K562 (cell line): ENCODE results near the gene CAPZB. TPM values are rescaled to one million over a fixed set of nuclear protein-coding genes. Genes with fewer than 3 reads are reported as not detected.

Source experiments
- BCOR ChIP-seq: fragments of 450-650 bp; IDR thresholded peaks from 2 replicates; pipeline ENCODE4 v1.6.1; 2016
- DACH1 ChIP-seq: fragments of 450-650 bp; IDR thresholded peaks from 2 replicates; pipeline ENCODE4 v1.6.1; 2018; ENCODE audit not compliant: partially characterized antibody
- E2F4 ChIP-seq: sonication (generic); formaldehyde crosslinking; IDR thresholded peaks from 2 replicates; pipeline ENCODE4 v1.8.0; 2022; ENCODE audit warnings: mild to moderate bottlenecking, low read depth, missing genetic modification reagents
- EGR1 ChIP-seq: fragments of 450-650 bp; conservative IDR thresholded peaks from 2 replicates; pipeline ENCODE4 v1.6.1; 2017; ENCODE audit warnings: mild to moderate bottlenecking
- GATAD2A ChIP-seq: fragments of 450-650 bp; IDR thresholded peaks from 2 replicates; pipeline ENCODE4 v1.6.1; 2017
- HSF4 ChIP-seq: fragments of 250-450 bp; sonication (Bioruptor Pico); IDR thresholded peaks from 2 replicates; pipeline ENCODE4 v2.1.2; 2022; ENCODE audit warnings: mild to moderate bottlenecking, moderate library complexity, borderline replicate concordance
- KDM1A ChIP-seq, 2 experiments: fragments of 450-650 bp; IDR thresholded peaks; 2 replicates each; pipeline ENCODE4 v1.6.1; 2016; ENCODE audit warnings: mild to moderate bottlenecking in 2 of 2
- MYC ChIP-seq, 2 experiments: fragments of 250-450 bp in 1 of 2; sonication (Bioruptor Pico) in 1 of 2; IDR thresholded peaks; 2 replicates each; pipeline versions ENCODE4 v1.5.1 to v1.6.1; 2012 to 2021; ENCODE audit warnings: low read depth in 2 of 2, borderline replicate concordance in 1 of 2, improper control_type of control experiment in 1 of 2, low read length in 1 of 2, mild to moderate bottlenecking in 1 of 2, moderate library complexity in 1 of 2
- PTBP1 ChIP-seq: fragments of 200-400 bp; formaldehyde crosslinking; IDR thresholded peaks from 2 replicates; pipeline ENCODE4 v1.6.1; 2017; ENCODE audit warnings: low read depth, low read length
- SMARCA5 ChIP-seq: fragments of 450-650 bp; IDR thresholded peaks from 2 replicates; pipeline ENCODE4 v1.6.1; 2016
- SPI1 ChIP-seq: IDR thresholded peaks from 2 replicates; pipeline ENCODE4 v1.6.1; 2011; ENCODE audit warnings: low read depth, low read length, control low read depth, borderline replicate concordance
- ZBTB33 ChIP-seq: sonication (generic); formaldehyde crosslinking; IDR thresholded peaks from 2 replicates; pipeline ENCODE4 v1.8.1; 2023; ENCODE audit warnings: mild to moderate bottlenecking, missing genetic modification reagents
- ZNF311 ChIP-seq: fragments of 250-450 bp; sonication (Bioruptor Pico); IDR thresholded peaks from 2 replicates; pipeline ENCODE4 v1.4.0; 2020; ENCODE audit warnings: mild to moderate bottlenecking, moderate library complexity
- polyA plus RNA-seq, 8 experiments: library from polyadenylated mRNA; depleted of rRNA in 4 of 8; stranded (reverse) in 5 of 8; unstranded in 3 of 8; fragments of >200 nt; fragmentation: Nextera tagmentation in 2 of 8; fragmentation: Illumina TruSeq in 1 of 8; extraction: Ambion mirVana in 2 of 8; extraction: Trizol in 1 of 8; gene quantifications; 2 replicates each; pipeline versions ENCODE4 v1.2.1 to v1.2.3, GENCODE V29; 2011 to 2014; ENCODE audit warnings: inconsistent platforms in 1 of 8, missing spikeins in 1 of 8
- total RNA-seq, 7 experiments: library from RNA; depleted of rRNA in 6 of 7; stranded (reverse); fragments of >200 nt in 6 of 7; fragmentation: Illumina TruSeq in 2 of 7; extraction: Trizol in 2 of 7; gene quantifications; 2 replicates each; pipeline versions ENCODE4 v1.2.1 to v1.2.3, GENCODE V29; 2011 to 2021; ENCODE audit warnings: low replicate concordance in 1 of 7
- TF ChIP-seq, protein P1 (sequence below): fragments of 250-450 bp; sonication (Bioruptor Pico); IDR thresholded peaks from 2 replicates; pipeline ENCODE4 v1.8.0; 2022; ENCODE audit warnings: inconsistent platforms

CAPZB gene
- total and polyA plus RNA-seq, 9 of the 15 experiments (the other 6 are each of a cell fraction or from before 2014, with no cell fraction given) = 57.6 to 297 (median 125) TPM

DNA sequence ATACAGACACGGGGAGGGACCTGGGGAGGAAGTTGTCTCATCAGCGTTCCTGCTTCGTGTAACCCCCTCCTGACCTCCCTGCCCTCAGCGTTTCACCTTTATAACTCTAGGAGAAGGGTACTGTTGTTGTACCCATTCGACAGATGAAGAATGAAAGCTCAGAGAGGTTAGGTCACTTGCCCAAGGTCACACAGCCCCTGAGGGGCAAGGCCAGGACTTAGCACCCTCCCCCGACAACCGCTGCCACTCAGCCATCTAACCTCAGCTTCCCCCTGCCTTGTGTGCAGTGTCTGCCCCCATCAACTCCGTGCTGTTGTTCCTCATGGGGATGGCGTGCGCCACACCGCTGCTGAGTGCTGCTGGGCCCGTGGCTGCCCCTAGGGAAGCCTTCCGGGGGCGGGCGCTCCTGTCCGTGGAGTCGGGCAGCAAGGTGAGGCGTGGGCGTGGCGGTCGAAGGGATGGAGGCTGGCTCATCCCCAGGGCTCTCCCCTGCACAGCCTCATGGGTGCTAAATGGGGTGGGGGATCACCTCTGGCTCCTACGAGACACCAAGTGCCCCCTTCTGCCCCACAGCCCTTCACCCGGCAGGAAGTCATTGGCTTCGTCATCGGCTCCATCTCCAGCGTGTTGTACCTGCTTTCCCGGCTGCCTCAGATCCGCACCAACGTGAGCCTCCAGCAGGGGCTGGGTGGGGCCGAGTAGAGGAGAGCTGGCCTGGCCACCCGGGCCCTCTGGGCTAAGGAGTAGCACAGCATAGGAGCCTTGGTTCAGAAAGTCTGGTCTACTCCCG lies 159.2 kb downstream of the CAPZB start (continued):
- TF ChIP-seq, protein P1, sequence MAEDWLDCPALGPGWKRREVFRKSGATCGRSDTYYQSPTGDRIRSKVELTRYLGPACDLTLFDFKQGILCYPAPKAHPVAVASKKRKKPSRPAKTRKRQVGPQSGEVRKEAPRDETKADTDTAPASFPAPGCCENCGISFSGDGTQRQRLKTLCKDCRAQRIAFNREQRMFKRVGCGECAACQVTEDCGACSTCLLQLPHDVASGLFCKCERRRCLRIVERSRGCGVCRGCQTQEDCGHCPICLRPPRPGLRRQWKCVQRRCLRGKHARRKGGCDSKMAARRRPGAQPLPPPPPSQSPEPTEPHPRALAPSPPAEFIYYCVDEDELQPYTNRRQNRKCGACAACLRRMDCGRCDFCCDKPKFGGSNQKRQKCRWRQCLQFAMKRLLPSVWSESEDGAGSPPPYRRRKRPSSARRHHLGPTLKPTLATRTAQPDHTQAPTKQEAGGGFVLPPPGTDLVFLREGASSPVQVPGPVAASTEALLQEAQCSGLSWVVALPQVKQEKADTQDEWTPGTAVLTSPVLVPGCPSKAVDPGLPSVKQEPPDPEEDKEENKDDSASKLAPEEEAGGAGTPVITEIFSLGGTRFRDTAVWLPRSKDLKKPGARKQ = 0 out of 2 replicates have a peak, but pooled peaks have one; percentile 37
- TF ChIP-seq MYC (IDR thresholded peaks at IDR 0.05; ENCODE audit: low read depth, low read length) (no peak), MYC (CRISPR knock-in tag; IDR thresholded peaks at IDR 0.05; ENCODE audit: borderline replicate concordance, low read depth) (0 out of 2 replicates have a peak, but pooled peaks have one; percentile 44), SMARCA5 (peak; percentile 97), ZNF311 (CRISPR knock-in tag) (no peak), PTBP1 (peak; percentile 84; the same call in 1 of the 2 replicates), DACH1 (peak; percentile 23), SPI1 (peak; percentile 49; the same call in 1 of the 2 replicates), ZBTB33 (CRISPR knock-in tag) (peak; percentile 89; the same call in 1 of the 2 replicates), KDM1A (IDR thresholded peaks at IDR 0.05) (peak; percentile 74 to 78; a peak in 2 of 4 replicates), E2F4 (CRISPR knock-in tag) (0 out of 2 replicates have a peak, but pooled peaks have one; percentile 33), BCOR (peak; percentile 97), GATAD2A (no peak), EGR1 (peak; percentile 39; the same call in 1 of the 2 replicates), HSF4 (no peak)
